GM19035 (cell line): ENCODE measurements around the gene TP53I13.

Experiments
- ATAC-seq: cut with Tn5 transposase; IDR thresholded peaks from one replicate; pipeline ENCODE4 v1.9.1; 2021; ENCODE audit not compliant: unreplicated experiment

TP53I13 gene

DNA sequence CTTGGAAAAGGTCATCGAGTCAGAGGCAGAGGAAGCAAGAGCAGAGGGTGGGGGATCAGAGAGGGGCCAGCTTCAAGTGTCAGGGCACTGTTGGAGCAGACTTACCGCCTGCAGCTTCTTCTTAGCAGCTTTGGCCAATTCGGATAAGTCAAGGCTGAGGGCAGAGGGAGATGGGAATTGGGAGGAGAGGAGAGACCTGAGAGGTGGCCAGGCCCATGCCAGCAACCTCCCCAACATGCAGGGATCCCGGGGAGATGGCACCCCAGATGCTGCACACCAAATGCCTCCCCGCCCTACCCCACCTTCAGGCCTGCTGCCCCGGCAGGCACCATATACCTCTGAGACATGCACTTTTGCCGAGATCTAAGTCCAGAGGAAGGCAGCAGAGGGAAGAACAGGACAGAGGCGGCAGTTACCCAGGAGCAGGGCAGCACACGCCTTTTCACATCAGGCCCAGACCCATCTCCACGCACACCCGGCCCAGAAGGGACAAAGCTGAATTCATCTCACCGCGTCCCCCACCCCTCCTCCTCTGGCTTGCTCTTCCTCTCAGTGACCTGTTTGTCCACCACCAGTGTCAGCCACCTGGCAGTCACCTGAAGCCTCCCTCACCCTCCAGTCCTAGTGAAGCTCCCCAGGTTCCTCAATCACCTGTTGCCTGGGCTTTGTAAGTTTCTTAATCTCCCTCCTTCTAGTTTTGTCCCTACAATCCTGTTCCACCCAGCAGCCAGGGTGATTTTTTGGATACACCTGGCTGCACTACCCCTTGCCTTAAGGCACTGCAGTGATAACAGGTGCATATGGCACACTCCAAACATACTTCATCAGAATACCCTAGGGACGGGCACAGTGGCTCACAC lies 10.4 kb downstream of the TP53I13 start:
- no peak for ATAC-seq

DNA sequence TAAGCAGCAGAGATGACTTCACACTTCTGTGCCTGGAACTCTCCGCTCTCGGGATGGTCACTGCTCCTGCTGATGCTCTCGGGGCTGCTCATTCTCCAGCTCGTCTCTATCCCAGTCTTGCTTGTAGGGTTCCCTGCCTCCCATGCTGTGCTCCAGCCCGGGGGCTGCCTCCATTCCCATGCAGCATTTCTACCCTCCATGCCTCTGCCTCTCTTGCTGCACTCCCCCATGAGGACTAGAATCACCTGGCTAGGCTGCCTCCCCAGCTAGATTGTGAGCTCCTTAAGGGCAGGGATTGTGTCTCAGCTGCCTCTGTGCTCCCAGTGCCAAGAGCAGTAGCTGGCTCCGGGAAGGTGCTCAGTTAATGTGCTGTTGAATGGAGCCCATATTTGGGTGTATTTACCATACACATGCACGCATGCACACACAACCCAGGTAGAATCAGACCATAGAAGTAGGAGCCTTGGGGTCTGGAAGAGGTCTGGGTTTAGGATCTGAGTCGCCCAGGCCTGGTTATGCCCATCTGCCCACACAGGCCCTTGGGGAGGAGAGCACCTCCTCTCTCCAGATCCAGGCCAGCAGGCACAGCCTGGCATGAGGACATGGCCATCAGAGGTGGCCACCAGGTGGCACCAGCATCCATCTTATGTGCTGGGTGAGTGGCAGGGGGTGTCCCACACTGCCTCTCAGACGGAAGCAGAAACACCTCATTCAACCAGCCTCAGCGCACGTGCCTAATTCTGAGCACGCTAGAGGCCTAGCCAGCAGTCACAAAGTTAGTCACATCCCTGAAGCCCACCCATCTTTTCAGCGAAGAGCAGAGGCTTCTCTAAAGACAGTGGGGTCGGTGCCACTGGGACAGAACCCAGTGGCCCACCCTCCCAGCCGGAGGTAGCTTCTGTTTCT lies 11.6 kb downstream of the TP53I13 start:
- peak; percentile 71 for ATAC-seq

DNA sequence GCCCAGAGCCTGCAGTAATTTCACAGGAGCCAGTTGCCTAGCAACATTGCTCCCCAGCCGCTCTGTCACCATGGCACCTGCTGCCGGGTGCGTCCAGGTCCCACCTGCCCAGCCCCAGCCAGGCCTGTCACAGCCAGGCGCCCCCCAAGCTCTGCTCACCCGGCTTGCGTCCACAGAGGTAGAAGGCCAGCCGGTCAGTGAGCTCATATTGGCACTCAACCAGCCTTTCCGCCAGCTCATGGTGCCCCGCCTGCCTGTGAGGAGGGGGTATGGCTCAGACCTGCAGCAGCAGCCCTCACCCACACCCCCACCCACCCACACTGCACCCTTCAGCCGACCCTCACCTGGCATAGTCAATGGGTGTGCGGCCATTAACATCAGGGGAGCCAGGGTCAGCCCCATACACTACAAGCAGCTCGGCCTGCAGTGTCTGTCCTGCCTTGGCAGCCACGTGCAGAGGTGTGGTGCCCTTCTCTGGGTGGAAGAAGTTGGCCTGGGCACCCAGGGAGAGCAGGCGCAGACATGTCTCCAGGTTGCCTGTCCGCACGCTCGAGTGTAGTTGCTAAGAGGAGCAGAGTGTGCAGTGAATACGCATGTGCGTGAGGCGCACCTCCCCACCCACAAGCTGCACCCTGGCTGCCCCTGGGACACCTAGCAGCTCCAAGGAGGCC lies 13.2 kb downstream of the TP53I13 start:
- ATAC-seq: no peak

DNA sequence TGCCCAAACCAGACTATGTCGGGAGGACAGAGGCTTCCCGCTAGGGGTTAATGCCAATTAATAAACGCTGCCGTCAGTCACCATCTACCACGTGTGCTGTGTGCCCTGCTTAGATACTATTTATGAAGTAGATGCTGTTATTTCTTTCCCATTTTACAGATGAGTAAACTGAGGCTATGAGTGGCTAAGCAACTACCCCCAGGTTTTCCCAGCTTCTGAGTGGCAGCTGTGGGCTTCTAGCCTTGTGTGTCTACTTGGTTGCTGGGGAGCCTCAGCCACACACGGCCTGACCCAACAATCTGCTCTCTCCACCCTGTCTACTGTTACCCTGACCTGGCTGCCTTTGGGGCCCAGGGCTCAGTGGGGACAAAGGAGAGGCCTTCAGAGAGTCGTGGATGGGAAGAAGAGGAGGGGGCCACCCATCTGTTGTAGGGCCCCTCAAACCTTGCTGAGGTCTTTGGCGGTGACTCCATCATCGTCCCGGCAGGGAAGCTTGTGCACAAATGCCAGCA lies 13.8 kb downstream of the TP53I13 start:
- no peak for ATAC-seq

DNA sequence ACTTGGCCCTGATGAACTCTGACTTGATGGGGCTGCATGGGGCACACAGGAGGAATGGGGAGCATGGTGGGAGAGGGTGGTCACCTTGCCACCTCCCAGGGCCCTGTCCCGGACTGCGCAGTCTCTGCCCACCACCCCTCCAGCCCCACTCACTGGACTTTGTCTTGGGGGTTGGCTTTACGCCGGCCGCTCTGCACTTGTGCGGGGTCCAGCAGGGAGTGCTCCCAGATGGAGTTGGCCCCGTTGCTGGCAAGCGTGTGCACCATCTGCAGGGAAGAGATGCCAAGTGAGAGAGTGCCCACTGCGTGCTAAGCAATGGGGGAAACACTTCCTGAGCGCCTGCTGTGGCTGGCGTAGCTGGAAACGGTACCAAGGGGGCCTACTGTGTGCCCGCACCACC lies 14.3 kb downstream of the TP53I13 start:
- no peak for ATAC-seq

DNA sequence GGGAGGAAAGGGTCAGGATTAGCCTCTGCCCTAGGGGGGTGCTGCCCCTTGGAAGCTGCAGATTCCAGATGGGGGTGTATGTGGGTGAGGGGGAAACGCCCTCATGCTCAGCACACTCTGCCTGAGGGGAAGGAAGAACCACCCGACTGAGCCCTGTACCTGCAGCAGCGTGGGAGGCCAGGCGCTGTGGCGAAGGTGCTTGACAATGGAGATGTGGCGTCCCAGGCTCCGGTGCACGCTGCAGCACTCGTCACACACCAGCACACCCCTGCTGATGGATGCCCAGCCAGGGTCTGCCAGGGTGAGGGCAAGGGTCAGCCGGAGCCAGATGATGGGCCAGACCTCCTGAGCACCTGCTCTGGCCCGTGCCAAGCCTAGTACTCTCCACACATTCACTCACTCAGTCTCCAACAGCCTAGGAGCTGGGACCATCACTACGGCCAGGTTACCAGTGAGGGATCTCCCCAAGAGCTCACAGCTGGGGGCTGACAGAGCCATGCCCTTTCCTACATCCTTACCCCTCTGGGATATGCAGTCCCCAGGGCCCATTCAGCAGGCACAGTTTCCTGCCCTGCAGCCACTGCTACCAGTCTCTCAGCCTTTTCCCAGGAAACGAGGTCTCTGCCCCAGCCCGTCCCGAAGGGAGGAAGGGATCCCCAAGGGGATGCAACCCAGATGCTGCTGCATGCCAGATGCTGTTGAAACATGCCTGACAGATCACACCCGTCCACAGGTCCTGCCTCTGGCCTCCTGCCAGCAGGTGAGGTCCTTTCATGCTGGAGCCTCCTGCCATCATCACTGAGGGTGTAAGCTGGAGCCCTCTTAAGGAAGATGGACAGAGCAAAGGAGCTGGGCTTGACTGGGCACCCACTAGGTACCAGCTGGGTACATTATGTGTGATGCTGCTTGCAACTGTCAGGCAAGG lies 15.1 kb downstream of the TP53I13 start:
- no peak for ATAC-seq

DNA sequence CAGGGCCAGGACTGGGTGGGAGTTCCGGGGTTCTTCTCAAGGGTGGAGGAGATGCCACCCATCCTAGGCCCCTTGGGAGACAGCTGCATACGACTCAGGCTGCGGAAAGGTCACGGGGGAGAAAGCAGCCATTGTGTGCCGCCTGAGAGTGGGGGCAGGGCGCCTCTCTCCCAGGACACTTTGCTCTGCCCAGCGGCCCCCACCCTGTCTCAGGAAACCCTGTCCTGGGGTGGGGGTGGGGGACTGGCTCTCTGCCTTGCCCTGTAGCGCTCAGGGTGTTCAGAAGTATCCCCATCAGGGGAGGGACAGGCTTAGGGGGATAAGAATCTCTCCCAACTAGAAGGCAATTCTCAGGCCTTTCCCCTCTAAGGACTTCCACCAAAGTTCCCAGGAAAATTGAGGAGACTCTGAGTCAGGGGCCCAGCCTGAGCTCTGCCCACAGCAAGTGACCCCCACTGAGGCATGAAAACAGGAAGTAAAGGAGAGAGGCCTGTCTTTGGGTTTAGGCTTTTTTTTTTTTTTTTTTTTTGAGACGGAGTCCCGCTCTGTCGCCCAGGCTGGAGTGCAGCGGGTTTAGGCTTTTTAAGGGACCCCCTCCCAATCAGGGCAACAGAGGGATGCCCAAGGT lies 16.1 kb downstream of the TP53I13 start:
- ATAC-seq: no peak

DNA sequence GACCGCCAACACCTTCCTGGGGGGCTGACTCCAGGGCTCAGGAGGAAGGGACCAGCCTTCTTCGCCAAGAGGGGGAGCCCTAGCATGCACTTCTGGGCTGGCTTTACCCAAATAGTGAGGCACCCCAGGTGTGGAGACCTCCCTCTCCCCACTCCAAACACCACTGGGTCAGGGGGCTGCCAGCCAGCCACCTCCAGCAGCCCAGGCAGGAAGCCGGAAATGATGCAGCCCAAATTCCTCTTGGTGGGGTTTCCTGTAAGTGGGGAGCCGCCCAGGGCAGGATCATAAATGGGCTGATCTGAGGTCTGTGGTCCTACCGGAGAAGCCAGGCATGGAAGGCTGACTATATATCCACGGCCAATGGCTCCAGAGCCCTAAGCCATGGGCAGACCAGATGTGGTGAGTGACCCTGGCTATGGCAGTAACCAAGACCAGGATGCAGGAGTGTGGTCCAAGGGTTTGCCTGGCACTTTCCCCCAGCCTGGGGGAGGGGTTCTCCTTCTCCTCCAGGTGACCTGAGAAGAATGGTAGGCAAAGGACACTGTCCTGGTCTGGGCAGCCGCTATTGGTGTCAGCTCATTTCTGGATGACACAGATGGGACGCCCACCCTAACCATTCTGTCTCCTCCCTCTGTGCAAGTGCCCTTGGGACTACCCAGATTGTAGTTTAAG lies 16.7 kb downstream of the TP53I13 start:
- ATAC-seq: no peak

DNA sequence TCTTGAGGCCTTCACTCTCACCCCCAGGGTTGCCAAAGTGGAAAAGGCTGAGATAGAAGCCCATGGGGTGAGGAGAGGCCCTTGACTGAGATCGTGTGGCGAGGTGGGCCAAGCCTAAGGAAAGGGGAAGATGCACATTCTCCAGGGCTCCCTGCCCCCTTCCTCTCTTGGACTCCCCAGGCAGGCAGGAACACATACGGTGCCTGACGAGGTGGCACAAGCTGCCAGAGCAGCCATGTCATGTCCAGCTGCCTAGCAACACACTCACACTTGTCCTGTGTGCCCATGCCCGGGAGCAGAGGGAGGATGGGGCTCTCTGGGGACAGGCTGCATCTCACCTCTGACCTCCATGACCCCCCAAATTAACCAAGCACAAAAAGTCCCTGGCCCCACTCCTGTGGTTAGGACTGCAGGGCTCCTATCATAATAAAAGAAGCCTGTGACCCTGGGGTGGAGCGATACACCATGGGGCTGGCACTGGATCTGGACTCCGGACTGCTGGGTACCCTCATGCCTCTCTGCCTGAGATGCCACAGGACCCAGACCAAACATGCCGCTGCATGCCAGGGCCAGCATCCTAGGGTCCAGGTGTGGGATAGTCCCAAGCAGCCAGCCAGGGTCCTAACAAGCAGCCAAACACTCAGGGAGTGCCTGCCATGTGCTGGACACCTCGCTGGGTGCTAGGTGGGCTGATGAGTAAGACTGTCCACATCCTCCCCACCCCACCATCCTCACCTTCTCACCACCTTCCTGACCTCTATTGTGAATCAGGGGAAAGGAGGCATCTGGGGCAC lies 18.4 kb downstream of the TP53I13 start:
- ATAC-seq: no peak

DNA sequence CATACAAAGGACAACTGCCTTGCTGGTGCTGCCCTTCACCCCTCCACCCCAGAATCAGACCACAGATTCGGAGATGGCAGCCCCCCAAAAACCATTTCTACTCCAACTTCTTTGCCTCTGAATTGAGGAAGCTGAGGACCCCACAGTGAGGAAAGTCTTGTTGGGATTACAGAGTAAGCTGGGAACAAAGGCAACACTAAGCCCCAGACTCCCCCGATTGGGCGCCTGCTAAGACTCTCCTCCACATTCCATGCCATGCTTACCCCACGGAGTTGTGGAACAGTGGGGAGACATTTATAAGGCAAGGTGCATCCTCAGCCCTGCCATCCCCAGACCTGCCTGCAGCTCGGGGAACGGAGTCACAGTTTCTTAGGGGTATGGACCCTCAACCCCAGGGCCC lies 19.1 kb downstream of the TP53I13 start:
- ATAC-seq: no peak

DNA sequence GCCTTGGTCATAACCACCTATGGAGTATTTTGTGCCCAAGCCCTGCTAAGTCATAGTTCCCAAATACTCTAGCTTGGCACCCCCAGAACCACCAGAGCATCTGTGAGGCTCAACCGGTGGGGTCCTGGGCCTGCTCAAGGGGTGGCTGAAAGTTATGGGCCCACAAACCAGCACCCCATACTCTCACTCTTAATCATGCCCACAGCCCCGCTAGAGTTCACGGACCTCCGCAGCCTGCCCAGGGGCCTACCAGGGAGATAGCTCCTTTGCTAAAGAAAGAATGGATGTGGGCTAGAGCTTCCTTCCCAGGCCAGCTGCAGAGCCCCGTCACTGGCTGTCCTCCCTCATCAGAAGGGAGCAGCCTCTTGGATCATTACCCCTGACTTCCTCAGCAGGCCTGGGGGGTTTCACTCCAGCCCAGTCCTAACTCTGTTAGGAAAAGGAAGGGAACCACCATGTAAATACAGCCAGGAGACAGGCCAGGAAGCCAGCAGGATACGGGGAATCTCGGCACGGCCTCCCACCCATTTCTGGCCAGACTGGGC lies 19.6 kb downstream of the TP53I13 start:
- no peak for ATAC-seq

DNA sequence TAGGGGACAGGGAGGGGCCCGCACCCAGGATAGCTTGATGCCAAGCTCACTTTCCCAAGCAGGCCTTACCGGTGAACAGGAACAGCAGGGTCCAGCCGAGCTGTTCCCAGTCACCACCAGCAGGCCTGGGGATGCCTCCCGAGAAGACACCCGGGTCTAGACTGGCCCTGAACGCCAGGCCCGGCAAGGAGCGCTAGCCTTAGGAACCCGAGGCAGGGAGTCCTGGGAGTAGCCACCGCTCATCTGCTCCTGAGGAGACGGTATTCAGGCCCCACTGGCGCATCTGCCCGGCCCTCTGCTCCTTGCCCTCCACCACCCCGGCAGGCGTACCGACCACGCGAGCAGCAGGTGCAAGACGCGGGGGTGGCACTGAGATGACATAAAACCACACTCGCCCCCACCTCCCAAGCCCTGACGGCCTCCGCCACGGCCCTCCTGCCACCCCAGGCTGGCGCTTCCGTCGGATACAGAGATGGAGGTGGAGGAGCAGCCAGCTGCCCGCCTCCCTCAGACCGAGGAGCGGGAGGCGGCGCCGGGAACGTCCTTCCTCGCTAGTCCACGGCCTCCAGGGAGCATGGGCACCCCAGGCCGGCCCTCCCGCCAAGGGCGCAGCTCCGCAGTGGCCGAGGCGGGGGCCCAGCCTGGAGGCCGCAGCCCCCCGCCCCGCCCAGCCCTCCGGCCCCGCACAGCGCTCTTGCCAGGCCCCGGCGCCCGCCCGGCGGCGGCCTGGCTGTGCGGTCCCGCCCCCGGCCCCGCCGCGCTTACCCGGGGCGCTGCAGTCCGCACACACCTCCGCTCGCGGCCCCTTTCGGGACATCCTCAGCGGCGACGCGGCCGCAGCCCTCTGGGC lies 20.3 kb downstream of the TP53I13 start:
- peak; percentile 17 for ATAC-seq

DNA sequence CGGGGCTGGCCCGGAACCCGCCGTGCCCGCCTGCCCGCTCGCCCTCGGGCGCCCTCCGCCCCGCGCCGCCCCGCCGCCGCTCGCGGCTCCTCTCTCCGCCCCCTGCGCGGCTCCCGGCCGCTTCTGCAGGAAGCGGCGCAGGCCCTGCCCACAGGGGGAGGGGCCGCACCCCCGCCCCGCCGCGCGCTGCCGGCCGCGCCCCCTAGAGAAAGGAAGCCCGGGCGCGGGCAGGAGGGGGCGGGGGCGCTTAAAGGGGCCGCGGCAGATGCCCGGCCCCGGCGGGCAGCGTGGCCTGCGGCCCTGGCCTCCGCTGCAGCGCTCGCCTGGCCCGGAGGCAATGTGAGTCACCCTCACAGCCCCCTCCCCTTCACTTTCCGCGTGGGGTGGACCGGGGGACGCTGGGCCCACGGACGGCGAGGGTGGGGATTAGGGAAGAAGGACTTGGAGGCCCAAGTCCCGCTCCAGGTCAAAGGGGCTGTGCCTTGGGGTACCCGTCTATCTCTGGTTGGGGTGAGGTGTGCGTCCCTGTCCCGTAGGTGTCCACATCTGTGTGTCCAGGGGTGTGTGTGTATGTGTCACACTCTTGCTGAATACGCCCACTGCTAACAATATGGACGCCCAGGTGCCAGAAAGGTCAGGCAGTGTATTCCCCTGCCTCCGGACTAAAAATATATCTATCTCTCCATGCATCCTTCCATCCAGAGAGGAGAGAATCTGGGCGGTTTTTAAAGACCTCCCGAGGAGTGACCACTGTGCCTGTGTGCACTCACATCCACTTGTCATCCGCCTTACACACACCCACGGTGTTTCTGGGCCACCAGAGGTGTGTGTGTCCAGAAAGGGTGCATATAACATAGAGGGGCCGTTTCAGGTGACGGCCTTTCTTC lies 21.3 kb downstream of the TP53I13 start, which contains the start of gene GIT1:
TSS of gene GIT1 (minus strand) at position 125 of the 887 bp plus-strand sequence. CDS start 270 bp downstream, outside the sequence.
- peak; percentile 58 for ATAC-seq

DNA sequence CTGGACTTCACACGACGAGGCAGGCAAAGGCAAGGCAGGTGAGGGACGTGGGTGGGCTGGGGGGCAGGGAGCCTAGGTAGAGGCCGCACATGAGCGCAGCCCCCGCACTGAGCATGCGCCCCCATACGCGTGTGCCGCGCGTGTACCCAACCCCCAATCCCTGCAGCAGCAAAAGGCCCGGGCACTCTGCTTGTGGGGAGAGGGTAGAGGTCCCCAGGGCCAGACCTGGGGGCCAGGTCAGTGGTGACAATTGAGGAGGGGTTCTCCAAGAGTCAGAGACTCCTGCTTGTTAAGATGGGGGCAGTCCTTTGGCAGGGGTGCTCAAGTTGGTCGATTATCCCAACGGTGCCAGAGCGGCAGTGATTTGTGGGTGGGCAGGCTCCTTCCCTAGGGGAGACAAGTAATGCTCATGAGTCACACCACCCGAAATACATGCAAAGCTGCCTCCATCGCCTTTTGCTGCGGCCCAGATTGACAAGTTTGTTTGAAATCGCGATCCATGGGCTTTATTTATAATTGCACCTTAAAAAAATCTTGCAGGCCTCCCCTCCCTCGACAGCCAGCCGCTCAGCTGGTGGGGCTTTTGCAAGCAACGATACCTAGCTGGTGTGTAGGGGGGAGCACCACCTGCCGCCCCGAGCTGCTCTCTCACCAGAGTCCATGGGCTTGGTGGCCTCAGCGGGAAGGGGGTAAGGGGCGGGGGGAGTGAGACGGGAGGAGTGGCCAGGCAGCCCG lies 22.1 kb downstream of the TP53I13 start:
- ATAC-seq: no peak

DNA sequence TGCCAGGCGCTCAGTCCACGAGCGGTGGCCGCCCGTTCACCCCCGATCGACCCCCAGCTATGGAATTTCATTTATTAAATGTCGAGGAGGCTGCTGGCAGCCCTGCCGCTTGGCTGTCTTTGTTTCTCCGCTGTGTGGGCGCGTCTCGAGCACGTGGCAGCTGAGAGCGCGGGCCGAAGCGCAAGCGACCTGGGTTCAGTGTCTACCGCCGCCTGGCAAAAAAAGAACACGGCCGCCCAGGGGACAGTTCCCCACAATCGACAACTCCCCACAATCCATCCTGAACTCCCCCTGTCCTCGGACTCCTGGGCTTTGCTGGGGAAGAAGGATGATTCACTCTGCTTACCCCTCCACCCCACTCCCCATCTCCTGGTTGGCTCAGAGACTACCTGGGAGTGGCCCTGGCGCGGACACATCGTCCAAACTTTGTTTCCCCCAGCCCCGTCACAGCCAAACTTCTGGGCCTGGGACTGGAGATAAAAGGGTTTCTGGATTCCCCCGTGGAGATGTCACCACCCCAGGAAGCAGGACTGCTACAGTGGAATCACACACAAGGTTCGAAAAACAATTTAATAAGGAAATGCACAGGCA lies 22.7 kb downstream of the TP53I13 start:
- no peak for ATAC-seq
